IMR-90 (cell line): Measurements from ENCODE around the gene HOXC13. TPM values are rescaled to one million over a fixed set of nuclear protein-coding genes. Genes with fewer than 3 reads are reported as not detected.

Source experiments
- ATAC-seq: fragments of 200-7000 bp; cut with Tn5 transposase; 2 replicates; pipeline ENCODE4 v1.9.1; 2020; ENCODE audit warnings: low read depth, mild to moderate bottlenecking, moderate library complexity
- BruUV-seq: library from RNA; stranded (reverse); fragments of 400-500 nt; replicated peaks from 2 replicates; lab custom pipeline; 2021; lab: Mats Ljungman, UMichigan
- CTCF ChIA-PET: fragments of 300-600 bp; formaldehyde crosslinking; extraction: SDS; loops from one replicate; lab custom pipeline; 2021; ENCODE audit warnings: antibody characterized with exemption; lab: Yijun Ruan, JAX
- POLR2A ChIA-PET: fragments of 300-600 bp; sonication (Branson Sonifier 250); formaldehyde crosslinking; loops from one replicate; lab custom pipeline; 2022; ENCODE audit warnings: antibody characterized with exemption; ENCODE audit not compliant: unreplicated experiment; lab: Charles Lee
- DNase-seq: peaks from one replicate; pipeline ENCODE4 v3.0.0; 2013
- H2AFZ ChIP-seq: replicated peaks from 2 replicates; pipeline ENCODE3; 2013; ENCODE audit warnings: low read length, mild to moderate bottlenecking; ENCODE audit not compliant: poor library complexity
- H2AK5ac ChIP-seq: 2 replicates; pipeline ENCODE4 v1.6.1; 2013; ENCODE audit warnings: low read depth, low read length, inconsistent platforms
- H2AK9ac ChIP-seq: replicated peaks from 2 replicates; pipeline ENCODE3; 2013; ENCODE audit warnings: mild to moderate bottlenecking, low read depth, low read length, moderate library complexity; ENCODE audit not compliant: poor library complexity
- H2BK120ac ChIP-seq: 2 replicates; pipeline ENCODE4 v1.6.1; 2013; ENCODE audit warnings: low read depth, low read length, inconsistent platforms
- H2BK15ac ChIP-seq: 3 replicates; pipeline ENCODE4 v1.6.1; 2013; ENCODE audit warnings: low read depth, low read length, inconsistent platforms
- H2BK20ac ChIP-seq: 2 replicates; pipeline ENCODE4 v1.6.1; 2013; ENCODE audit warnings: low read depth, mild to moderate bottlenecking, inconsistent platforms, low read length, moderate library complexity
- H2BK5ac ChIP-seq: 2 replicates; pipeline ENCODE4 v1.6.1; 2013; ENCODE audit warnings: mild to moderate bottlenecking, low read depth, low read length, inconsistent platforms; ENCODE audit not compliant: poor library complexity, severe bottlenecking
- H3K14ac ChIP-seq: replicated peaks from 2 replicates; pipeline ENCODE4 v1.6.1; 2013; ENCODE audit warnings: low read depth, low read length, inconsistent platforms
- H3K18ac ChIP-seq: 2 replicates; pipeline ENCODE4 v1.6.1; 2013; ENCODE audit warnings: low read depth, low read length, control low read depth
- H3K23ac ChIP-seq: 2 replicates; pipeline ENCODE4 v1.6.1; 2013; ENCODE audit warnings: low read depth, low read length, inconsistent platforms
- H3K27ac ChIP-seq: 2 replicates; pipeline ENCODE4 v1.5.1; 2013; ENCODE audit warnings: mild to moderate bottlenecking, control low read depth, low read length; ENCODE audit not compliant: insufficient read depth
- H3K27me3 ChIP-seq: 2 replicates; pipeline ENCODE4 v1.6.1; 2013; ENCODE audit warnings: low read length; ENCODE audit not compliant: control insufficient read depth, insufficient read depth
- H3K36me3 ChIP-seq: 2 replicates; pipeline ENCODE4 v1.6.1; 2013; ENCODE audit warnings: low read length, mixed read lengths; ENCODE audit not compliant: control insufficient read depth, insufficient read depth
- H3K4ac ChIP-seq: 2 replicates; pipeline ENCODE4 v1.6.1; 2013; ENCODE audit warnings: low read depth, low read length, inconsistent platforms
- H3K4me1 ChIP-seq: 2 replicates; pipeline ENCODE4 v1.6.1; 2013; ENCODE audit warnings: low read length, mixed read lengths; ENCODE audit not compliant: control insufficient read depth, insufficient read depth
- H3K4me2 ChIP-seq: 2 replicates; pipeline ENCODE4 v1.6.1; 2013; ENCODE audit warnings: low read depth, mild to moderate bottlenecking, control low read depth, low read length, moderate library complexity
- H3K4me3 ChIP-seq: 2 replicates; pipeline ENCODE4 v1.5.1; 2013; ENCODE audit warnings: low read depth, mild to moderate bottlenecking, control low read depth, low read length, moderate library complexity; ENCODE audit not compliant: insufficient read depth
- H3K56ac ChIP-seq: 2 replicates; pipeline ENCODE4 v1.6.1; 2013; ENCODE audit warnings: low read length, inconsistent platforms; ENCODE audit not compliant: insufficient read depth; ENCODE audit errors: extremely low read depth
- H3K79me1 ChIP-seq, 2 experiments: 2 replicates each; pipeline ENCODE4 v1.6.1; 2013; ENCODE audit warnings: low read length in 2 of 2, inconsistent platforms in 1 of 2, low read depth in 1 of 2
- H3K9ac ChIP-seq: 2 replicates; pipeline ENCODE4 v1.6.1; 2013; ENCODE audit warnings: low read depth, low read length, control low read depth
- H3K9me1 ChIP-seq: 2 replicates; pipeline ENCODE4 v1.6.1; 2013; ENCODE audit warnings: low read length, inconsistent platforms; ENCODE audit not compliant: insufficient read depth
- H3K9me3 ChIP-seq: 2 replicates; pipeline ENCODE4 v1.6.1; 2013; ENCODE audit warnings: low read length; ENCODE audit not compliant: control insufficient read depth, insufficient read depth
- H4K20me1 ChIP-seq: 2 replicates; pipeline ENCODE4 v1.6.1; 2013; ENCODE audit warnings: low read length, inconsistent platforms; ENCODE audit not compliant: insufficient read depth
- H4K5ac ChIP-seq: 2 replicates; pipeline ENCODE4 v1.6.1; 2013; ENCODE audit warnings: mild to moderate bottlenecking, low read depth, low read length, control low read depth
- H4K8ac ChIP-seq, 2 experiments: 2 replicates each; pipeline ENCODE4 v1.6.1; 2013; ENCODE audit warnings: low read depth in 2 of 2, low read length in 2 of 2, control low read depth in 1 of 2, inconsistent platforms in 1 of 2
- H4K91ac ChIP-seq: 2 replicates; pipeline ENCODE4 v1.6.1; 2013; ENCODE audit warnings: low read depth, low read length, inconsistent platforms; ENCODE audit not compliant: insufficient read depth
- BHLHE40 ChIP-seq: fragments of 150-350 bp; IDR thresholded peaks from 2 replicates; pipeline ENCODE4 v1.6.1; 2016; ENCODE audit warnings: mild to moderate bottlenecking, low read depth, low read length
- CEBPB ChIP-seq: IDR thresholded peaks from 2 replicates; pipeline ENCODE4 v1.6.1; 2012; ENCODE audit warnings: low read depth, low read length, improper control_type of control experiment
- POLR2A ChIP-seq: IDR thresholded peaks from 2 replicates; pipeline ENCODE4 v1.6.1; 2012; ENCODE audit warnings: mild to moderate bottlenecking, low read depth, low read length
- RCOR1 ChIP-seq: IDR thresholded peaks from 2 replicates; pipeline ENCODE4 v1.6.1; 2012; ENCODE audit warnings: mild to moderate bottlenecking, low read length, improper control_type of control experiment; ENCODE audit not compliant: insufficient replicate concordance
- RFX5 ChIP-seq: IDR thresholded peaks from 2 replicates; pipeline ENCODE4 v1.8.0; 2012; ENCODE audit warnings: low read depth, mild to moderate bottlenecking, low read length, moderate library complexity
- SMC3 ChIP-seq: fragments of 150-350 bp; IDR thresholded peaks from 2 replicates; pipeline ENCODE4 v1.6.1; 2016; ENCODE audit warnings: low read depth, mild to moderate bottlenecking, antibody characterized with exemption, low read length, moderate library complexity
- WGBS, 2 experiments: methylation state at CpG; one replicate each; pipeline versions ENCODE4 v1.1.5 to v1.1.7; 2013; ENCODE audit warnings: missing lambda C conversion rate in 2 of 2; ENCODE audit not compliant: insufficient read length in 1 of 2; ENCODE audit errors: extremely low coverage in 2 of 2; 5-methylcytosine and 5-hydroxymethylcytosine counted together
- dilution Hi-C: fragments of 300-500 bp; cut with HindIII; formaldehyde crosslinking; loops from one replicate; pipeline ENCODE4 v1.14.3; 2018; ENCODE audit warnings: low sequenced_read_pairs; ENCODE audit not compliant: unreplicated experiment
- in situ Hi-C: fragments of 300-500 bp; cut with MboI; formaldehyde crosslinking; loops from 3 replicates; pipeline ENCODE4 v1.14.3; 2019; ENCODE audit warnings: low sequenced_read_pairs, inconsistent platforms, mixed read lengths
- intact Hi-C: fragments of 100-400 bp; cut with micrococcal nuclease; formaldehyde crosslinking; loops from 2 replicates; pipeline ENCODE4 v1.10.0; 2022
- polyA plus RNA-seq, 3 experiments: library from polyadenylated mRNA; depleted of rRNA; stranded (reverse); fragments of >200 nt; gene quantifications; 2 replicates each; pipeline ENCODE4 v1.2.3, GENCODE V29; 2012; ENCODE audit warnings: low replicate concordance in 1 of 3
- total RNA-seq: library from RNA; depleted of rRNA; stranded (reverse); fragments of >200 nt; gene quantifications from 2 replicates; pipeline ENCODE4 v1.2.3, GENCODE V29; 2012

HOXC13 gene
- total and polyA plus RNA-seq, 2 of the 4 experiments (the other 2 are of a cell fraction) = not detected

- CTCF ChIA-PET = interaction anchor here (0.6 kb wide), 1 partner anchor 155 kb away, joined by 3 read pairs; no protein-coding TSS in a partner anchor
- no peak overlapping the region for H3K4me3 ChIP-seq
Observed at GRCh38 chr12:53965281-53966084, 26.9 kb downstream of the HOXC13 start.

More at GRCh38 chr12:53965281-53966084, 26.9 kb downstream of the HOXC13 start:
- in situ Hi-C loops (no loop called here), dilution Hi-C loops (no loop called here), intact Hi-C loops (no loop called here)
- no peak overlapping the region for H3K27ac ChIP-seq
- no peak overlapping the region for H2BK5ac ChIP-seq
- DNase-seq = no peak
- H3K18ac ChIP-seq = no peak overlapping the region
- H3K27me3 ChIP-seq = peaks cover 95% of the 10 kb centered on the region
- H3K9me3 ChIP-seq = peaks cover 4% of the 10 kb centered on the region
- H2BK120ac ChIP-seq = no peak overlapping the region
- H3K36me3 ChIP-seq = no peaks in the 10 kb centered on the region
- no peak overlapping the region for H3K56ac ChIP-seq
- no peak overlapping the region for H3K9ac ChIP-seq
- WGBS, 2 experiments = 0% methylated on average over 6 of the region's 18 CpGs; no CpG with 5 or more reads in 1 of the 2 experiments
- POLR2A ChIA-PET = no interaction called here
- no peaks in the 10 kb centered on the region for H4K20me1 ChIP-seq
- no peak overlapping the region for H4K8ac ChIP-seq
- H3K4me2 ChIP-seq = no peak overlapping the region
- TF ChIP-seq RCOR1 (no peak), POLR2A (no peak), RFX5 (no peak), SMC3 (no peak), CEBPB (no peak), BHLHE40 (no peak)
- BruUV-seq = no TSS peak
- H2BK15ac ChIP-seq = no peak overlapping the region
- no peak overlapping the region for H4K5ac ChIP-seq
- H3K4ac ChIP-seq = no peak overlapping the region
- no peak overlapping the region for H2BK20ac ChIP-seq
- no peaks in the 10 kb centered on the region for H3K9me1 ChIP-seq
- H2AK9ac ChIP-seq = no peak overlapping the region
- H3K23ac ChIP-seq = no peak overlapping the region
- no peak for ATAC-seq
- H2AK5ac ChIP-seq = no peak overlapping the region
- H4K91ac ChIP-seq = no peak overlapping the region
- H3K4me1 ChIP-seq = no peaks in the 10 kb centered on the region
- H3K79me1 ChIP-seq = no peaks in the 10 kb centered on the region
- no peak overlapping the region for H2AFZ ChIP-seq
- no peak overlapping the region for H3K14ac ChIP-seq
